Right atrium auricular region (tissue), 2 donors: ENCODE data around the gene RAB11FIP4. TPM values are rescaled to one million over a fixed set of nuclear protein-coding genes. Genes with fewer than 3 reads are reported as not detected.
A peak's percentile ranks its signal among the peaks of the same experiment; 100 is the strongest.

ENCODE experiments used
- DNase-seq: peaks from one replicate; pipeline ENCODE4 v3.0.0-alpha.2; 2019; ENCODE audit warnings: low spot score
- H3K27ac ChIP-seq, 2 donors: fragments of 200-600 bp; sonication (generic); 1 replicate in 1 of 2; 2 replicates in 1 of 2; pipeline ENCODE4 v1.5.1; 2016 to 2019
- H3K27me3 ChIP-seq, 2 donors: fragments of 200-600 bp; sonication (generic); one replicate each; pipeline versions ENCODE4 v1.5.1 to v1.6.0; 2017 to 2019
- H3K36me3 ChIP-seq: fragments of 200-600 bp; sonication (generic); one replicate; pipeline ENCODE4 v1.5.1; 2016
- H3K4me1 ChIP-seq, 2 donors: fragments of 200-600 bp; sonication (generic); one replicate each; pipeline versions ENCODE4 v1.5.1 to v1.6.0; 2017 to 2019
- H3K4me3 ChIP-seq, 2 donors: fragments of 200-600 bp; sonication (generic); 1 replicate in 1 of 2; 2 replicates in 1 of 2; pipeline ENCODE4 v1.5.1; 2017 to 2019; ENCODE audit warnings: mild to moderate bottlenecking in 1 of 2, moderate library complexity in 1 of 2
- H3K9me3 ChIP-seq, 2 donors: fragments of 200-600 bp; sonication (generic); one replicate each; pipeline ENCODE4 v1.5.1; 2019
- total RNA-seq, 2 donors: library from RNA; depleted of rRNA; stranded (reverse); fragments of >200 nt; gene quantifications; one replicate each; pipeline ENCODE4 v1.1.0, GENCODE V29; 2016
- TF ChIP-seq, protein P1 (sequence below), 2 donors: fragments of 200-600 bp; sonication (generic); IDR thresholded peaks; one replicate each; pipeline ENCODE4 v1.5.1; 2019; ENCODE audit warnings: antibody characterized with exemption in 2 of 2

The RAB11FIP4 gene
- total RNA-seq, 2 donors from 2014 or later = 4.4 to 7.2 TPM

DNA sequence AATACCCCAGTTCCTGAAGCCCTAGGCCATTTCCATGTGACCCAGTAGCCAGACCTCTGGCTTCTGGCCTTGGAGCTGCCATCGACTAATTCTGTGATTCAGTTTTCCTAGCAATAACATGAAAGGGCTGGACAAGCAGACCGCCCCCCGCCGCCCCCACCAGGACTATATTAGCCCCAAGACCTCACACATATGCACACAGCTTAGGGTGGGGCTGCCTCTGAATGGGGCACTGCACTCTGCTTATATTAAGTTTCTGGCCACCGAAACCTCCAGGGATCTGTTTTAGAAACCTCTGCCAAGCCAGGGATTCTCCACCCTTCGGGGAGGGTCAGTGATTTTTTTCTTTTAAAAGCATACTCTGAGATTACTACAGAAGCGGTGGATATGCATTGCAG is 2.3 kb downstream of the RAB11FIP4 start:
- H3K4me1 ChIP-seq = peaks cover 0 to 17% of the 10 kb centered on the region in 2 donors
- TF ChIP-seq, protein P1, sequence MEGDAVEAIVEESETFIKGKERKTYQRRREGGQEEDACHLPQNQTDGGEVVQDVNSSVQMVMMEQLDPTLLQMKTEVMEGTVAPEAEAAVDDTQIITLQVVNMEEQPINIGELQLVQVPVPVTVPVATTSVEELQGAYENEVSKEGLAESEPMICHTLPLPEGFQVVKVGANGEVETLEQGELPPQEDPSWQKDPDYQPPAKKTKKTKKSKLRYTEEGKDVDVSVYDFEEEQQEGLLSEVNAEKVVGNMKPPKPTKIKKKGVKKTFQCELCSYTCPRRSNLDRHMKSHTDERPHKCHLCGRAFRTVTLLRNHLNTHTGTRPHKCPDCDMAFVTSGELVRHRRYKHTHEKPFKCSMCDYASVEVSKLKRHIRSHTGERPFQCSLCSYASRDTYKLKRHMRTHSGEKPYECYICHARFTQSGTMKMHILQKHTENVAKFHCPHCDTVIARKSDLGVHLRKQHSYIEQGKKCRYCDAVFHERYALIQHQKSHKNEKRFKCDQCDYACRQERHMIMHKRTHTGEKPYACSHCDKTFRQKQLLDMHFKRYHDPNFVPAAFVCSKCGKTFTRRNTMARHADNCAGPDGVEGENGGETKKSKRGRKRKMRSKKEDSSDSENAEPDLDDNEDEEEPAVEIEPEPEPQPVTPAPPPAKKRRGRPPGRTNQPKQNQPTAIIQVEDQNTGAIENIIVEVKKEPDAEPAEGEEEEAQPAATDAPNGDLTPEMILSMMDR (IDR thresholded peaks at IDR 0.05) = no peak
- DNase-seq = no peak
- no peak overlapping the region for H3K27ac ChIP-seq
- no peaks in the 10 kb centered on the region for H3K36me3 ChIP-seq
- no peak overlapping the region for H3K4me3 ChIP-seq
- no peaks in the 10 kb centered on the region for H3K9me3 ChIP-seq
- H3K27me3 ChIP-seq = peaks cover 0 to 11% of the 10 kb centered on the region in 2 donors

DNA sequence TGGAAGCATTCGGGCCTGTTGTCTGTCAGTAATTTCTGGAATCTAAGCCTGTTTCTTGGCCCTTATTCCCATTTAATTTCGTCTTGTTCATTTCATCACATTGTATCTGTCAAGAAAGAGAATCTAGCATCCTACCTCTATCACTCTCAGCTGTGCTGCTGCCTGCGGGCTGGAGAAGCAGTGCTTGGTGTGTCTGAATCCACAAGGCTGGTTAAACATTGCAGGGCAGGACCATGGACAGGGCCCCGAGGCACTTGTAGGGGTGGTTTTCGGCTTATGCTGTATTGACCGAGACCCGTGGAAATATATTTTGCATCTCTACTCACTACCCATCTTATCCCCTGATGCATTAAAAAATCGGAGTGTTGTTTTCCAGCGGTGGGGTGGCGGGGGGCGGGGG is 3.1 kb downstream of the RAB11FIP4 start:
- DNase-seq = peak; percentile 43
- Histone ChIP-seq H3K4me1 (peaks cover 0 to 17% of the 10 kb centered on the region in 2 donors), H3K27me3 (peaks cover 0 to 11% of the 10 kb centered on the region in 2 donors), H3K4me3 (no peak overlapping the region), H3K36me3 (no peaks in the 10 kb centered on the region), H3K9me3 (no peaks in the 10 kb centered on the region), H3K27ac (no peak overlapping the region)
- TF ChIP-seq, protein P1 (IDR thresholded peaks at IDR 0.05) = no peak

DNA sequence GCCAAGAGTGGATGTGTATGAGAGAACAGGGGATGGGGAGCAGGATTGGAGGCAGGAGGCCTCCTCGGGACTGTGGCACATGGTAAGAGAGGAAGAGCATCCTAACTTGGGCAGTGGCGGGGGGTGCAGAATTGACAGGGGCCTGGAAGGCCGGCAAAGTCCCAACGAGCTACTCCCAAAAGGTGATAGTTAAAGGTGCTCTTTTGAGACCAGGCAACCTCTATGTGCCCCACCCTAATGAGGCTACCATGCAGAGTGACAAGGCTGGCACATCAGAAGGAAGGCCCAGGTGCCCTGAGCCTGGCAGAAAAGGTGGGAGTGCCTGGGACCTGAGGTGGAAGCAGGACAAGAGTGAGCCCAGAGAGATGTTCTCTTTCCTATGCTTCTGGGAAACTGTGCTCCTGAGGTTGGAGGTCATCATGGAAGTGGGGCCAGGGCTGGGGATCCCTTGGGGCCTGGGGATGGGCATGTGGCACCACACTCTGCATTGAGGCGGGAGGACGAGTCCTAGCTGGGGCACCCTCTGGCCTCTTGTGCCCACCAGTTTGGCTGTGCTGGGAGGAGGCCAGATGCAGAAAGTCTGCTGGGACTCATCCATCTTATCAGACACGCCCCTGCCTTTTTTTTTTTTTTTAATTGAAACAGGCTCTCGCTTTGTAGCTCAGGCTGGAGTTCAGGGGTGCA is 5.9 kb downstream of the RAB11FIP4 start:
- Histone ChIP-seq H3K27me3 (peaks cover 0 to 5% of the 10 kb centered on the region in 2 donors), H3K36me3 (no peaks in the 10 kb centered on the region), H3K4me1 (peaks cover 0 to 3% of the 10 kb centered on the region in 2 donors), H3K4me3 (no peak overlapping the region), H3K9me3 (no peaks in the 10 kb centered on the region), H3K27ac (no peak overlapping the region)
- TF ChIP-seq, protein P1 (IDR thresholded peaks at IDR 0.05) = no peak
- DNase-seq = peak; percentile 42

DNA sequence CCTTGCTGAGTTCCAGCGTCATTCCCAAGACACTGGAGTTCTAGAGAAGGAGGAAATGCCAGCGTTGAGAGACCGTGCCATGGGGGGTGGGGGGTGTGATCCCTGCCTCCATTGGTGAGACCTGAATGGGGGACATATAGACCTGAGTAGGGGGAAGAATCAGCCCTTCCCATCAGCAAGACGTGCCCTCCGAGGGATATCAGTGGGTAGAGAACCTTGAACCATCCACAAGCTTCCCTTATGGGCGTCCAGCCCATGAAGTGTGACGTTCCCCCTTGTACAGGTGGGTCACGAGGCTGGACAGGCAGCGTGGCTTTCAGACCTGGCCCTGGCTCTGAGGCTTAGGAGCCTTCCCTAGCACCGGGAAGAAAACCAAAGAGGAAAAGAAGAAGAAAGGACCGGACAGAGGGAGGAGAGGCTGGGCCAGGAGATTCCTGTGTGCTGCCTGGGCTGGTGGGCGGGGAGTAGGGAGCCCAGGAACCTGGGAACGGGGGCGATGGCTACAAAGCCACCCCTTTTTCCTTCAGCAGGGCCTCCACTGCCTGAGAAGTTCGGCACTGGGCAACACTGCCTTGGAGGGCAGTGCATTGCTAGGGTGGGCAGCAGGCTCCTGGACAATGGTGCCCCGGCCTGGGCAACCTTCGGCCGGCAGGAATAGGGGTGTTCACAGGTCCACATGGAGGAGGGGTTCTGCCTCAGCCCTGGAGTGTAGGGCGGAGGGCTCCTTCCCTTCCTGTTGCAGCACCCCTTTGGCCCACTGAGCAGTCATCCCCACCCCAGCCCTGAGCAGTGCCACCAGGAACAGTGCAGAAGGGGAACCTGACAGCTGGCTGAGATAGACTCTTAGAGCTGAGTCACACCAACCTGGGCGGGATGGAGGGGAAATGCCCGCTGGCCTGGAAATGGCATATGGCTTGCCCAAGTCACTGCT is 7.2 kb downstream of the RAB11FIP4 start:
- TF ChIP-seq, protein P1 (IDR thresholded peaks at IDR 0.05) = no peak
- H3K4me1 ChIP-seq = no peaks in the 10 kb centered on the region
- no peaks in the 10 kb centered on the region for H3K36me3 ChIP-seq
- H3K4me3 ChIP-seq = no peak overlapping the region
- H3K27me3 ChIP-seq = no peaks in the 10 kb centered on the region
- H3K27ac ChIP-seq = no peak overlapping the region
- H3K9me3 ChIP-seq = no peaks in the 10 kb centered on the region
- DNase-seq = no peak

DNA sequence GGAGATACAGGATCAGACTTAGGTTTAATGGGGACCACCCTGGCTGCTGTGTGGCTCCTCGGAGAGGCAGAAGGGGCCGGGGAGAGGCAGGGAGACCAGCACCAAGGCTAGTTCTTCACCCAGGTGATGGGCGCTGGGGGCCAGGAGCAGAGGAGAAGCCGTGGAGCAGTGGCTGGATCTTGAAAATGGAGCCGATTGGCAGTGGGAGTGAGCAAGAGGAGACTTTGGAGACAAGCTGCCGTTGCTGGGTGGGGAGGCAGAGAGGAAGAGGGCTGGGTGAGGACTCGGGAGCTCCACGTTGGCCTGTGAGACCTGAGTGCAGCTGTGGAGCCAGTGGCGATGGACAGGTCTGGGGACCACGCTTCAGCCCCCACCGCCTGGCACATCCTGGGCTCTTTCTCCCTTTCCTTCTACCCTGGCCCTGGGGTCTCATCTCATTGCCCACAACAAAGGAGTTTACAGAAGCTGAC is 9.0 kb downstream of the RAB11FIP4 start:
- no peak for DNase-seq
- Histone ChIP-seq H3K27me3 (no peaks in the 10 kb centered on the region), H3K9me3 (no peaks in the 10 kb centered on the region), H3K27ac (no peak overlapping the region), H3K4me3 (no peak overlapping the region), H3K36me3 (no peaks in the 10 kb centered on the region), H3K4me1 (no peaks in the 10 kb centered on the region)
- TF ChIP-seq, protein P1 (IDR thresholded peaks at IDR 0.05) = no peak
